GM21515 (cell line): Measurements from ENCODE around the gene MAP1B.

ENCODE experiments used
- ATAC-seq: cut with Tn5 transposase; IDR thresholded peaks from one replicate; pipeline ENCODE4 v1.9.1; 2021; ENCODE audit not compliant: unreplicated experiment

Gene MAP1B

DNA sequence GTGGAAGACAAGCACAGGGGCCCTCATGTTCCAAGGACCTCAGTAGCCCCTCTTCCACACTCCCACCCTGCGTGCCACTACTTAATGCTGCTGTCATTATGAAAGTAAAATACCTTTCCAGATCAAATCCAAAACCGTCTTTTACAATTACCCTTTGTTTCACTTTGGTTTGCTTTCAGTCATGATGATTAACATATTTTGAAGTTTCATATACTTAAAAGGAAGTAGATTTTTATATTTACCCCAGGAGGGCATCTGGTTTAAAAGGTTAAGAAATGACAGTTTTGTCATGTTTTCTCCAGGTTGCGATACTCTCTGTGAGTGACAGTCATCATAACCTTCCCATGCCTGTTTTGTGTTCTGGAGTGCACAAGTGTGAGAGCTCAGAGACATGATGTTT is 13.5 kb upstream of the MAP1B start:
- ATAC-seq, result peak; percentile 68

GRCh38 chr5:72096602-72097188 is 10.6 kb upstream of the MAP1B start:
- no peak for ATAC-seq

DNA sequence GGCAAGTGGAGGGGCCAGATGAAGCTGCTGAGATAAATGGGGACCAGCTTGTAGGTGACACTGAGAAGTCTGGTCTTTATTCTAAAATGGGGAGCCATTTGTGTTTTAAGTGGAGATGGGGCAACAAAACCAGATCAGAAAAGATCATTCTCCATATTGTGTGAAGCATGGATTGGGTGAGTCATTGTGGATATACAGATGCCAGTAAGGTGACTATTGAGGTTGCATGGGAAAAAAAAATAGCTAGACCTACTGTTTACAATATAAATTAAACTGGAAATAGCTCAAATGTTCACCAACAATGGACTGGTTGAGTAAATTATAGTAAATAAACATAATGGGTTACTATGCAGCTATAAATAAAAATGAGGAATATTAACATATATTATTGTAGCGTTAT is 5.4 kb upstream of the MAP1B start:
- no peak for ATAC-seq

DNA sequence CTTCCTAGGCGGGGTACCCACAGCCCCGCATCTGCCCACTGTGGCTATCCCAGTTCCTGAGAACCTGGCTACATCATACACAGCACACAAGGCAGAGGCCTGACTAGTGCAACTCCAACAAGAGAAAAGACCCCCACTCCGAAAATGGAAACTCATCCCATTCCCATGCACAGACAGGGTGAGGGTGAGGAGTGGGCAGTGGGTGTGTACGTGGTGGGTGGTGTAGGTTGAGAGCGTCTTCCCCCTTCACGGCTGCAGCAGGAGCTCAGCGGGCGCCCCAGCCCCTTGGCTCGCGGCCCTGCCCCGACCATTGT is 501 bp upstream of the MAP1B start:
- no peak for ATAC-seq

DNA sequence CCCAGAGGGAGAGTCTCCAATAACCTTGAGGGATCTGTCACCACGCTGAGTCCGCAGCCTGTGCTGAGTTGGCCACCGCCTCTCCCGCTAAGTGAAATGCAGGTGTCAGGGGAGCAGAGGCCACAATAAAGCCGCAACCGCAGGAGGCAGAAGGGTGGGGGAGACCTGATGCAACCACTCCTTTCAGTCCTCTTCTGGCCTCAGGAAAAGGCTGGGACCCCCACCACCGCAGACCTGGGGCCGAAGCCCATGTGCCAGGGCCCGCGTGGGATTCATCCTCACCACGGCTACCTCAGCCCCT is 576 bp downstream of the MAP1B start:
- ATAC-seq, result peak; percentile 50

GRCh38 chr5:72108202-72109061 is 1.2 kb downstream of the MAP1B start:
- peak; percentile 45 for ATAC-seq

- ATAC-seq, result no peak
Measured at GRCh38 chr5:72109062-72109411, 1.8 kb downstream of the MAP1B start.

DNA sequence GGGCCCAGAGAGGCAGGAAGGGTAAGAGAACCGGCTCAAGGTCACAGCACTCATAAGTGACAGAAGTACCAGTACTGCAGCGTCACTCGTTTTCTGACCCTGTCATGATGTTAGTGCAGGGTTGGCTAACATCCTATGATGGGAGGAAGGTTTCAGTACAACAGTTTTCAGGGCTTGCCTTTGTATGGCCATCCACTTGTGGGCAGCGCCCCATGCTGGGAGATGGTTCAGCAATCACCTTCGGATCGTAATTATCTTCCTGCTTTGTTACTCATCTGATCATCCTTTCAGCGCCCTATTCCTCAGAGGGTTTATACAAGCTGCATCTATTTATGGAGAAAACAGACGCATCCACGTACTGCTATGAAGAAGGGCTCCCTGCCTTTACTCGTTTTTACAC is 2.4 kb downstream of the MAP1B start:
- ATAC-seq, result no peak

GRCh38 chr5:72110394-72111013 is 3.2 kb downstream of the MAP1B start:
- no peak for ATAC-seq

DNA sequence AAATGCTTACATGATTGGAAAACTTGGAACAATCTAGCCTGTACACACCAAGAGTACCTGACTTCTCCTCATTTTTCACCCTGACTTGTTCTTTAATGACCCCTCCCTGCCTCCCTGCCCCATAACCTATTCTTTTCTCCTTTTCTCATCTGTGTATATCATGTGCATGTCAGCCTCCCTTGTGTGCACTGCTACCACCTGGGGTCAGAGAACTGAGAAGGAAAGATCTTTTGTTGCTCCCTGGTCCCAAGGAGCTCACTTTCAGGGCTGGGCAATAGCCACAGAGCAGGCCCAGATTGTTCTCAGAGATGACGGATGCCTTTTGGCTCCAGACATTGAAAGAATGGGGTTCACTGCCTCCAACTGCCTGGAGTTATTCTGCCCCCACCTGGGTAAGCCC is 5.1 kb downstream of the MAP1B start:
- ATAC-seq, result no peak

DNA sequence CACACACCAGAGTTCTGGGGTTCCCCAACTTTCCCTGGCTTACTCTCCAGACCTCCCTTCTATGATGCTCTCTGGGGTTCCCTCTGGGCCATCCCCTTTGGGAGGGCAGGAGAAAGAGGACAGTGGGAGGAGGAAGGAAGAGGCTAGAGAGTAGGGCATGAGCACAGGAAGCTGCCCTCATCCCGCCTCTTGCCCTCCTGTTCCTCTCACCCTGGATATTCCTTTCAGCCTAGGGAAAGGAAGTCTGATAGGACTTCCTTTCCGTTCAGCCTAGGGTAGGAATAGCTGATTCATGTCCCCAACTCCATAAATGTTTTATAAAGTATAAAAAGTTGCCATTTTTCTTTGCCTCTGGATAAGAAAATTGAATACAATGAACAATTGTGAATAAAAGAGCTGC is 7.4 kb downstream of the MAP1B start:
- ATAC-seq, result no peak

DNA sequence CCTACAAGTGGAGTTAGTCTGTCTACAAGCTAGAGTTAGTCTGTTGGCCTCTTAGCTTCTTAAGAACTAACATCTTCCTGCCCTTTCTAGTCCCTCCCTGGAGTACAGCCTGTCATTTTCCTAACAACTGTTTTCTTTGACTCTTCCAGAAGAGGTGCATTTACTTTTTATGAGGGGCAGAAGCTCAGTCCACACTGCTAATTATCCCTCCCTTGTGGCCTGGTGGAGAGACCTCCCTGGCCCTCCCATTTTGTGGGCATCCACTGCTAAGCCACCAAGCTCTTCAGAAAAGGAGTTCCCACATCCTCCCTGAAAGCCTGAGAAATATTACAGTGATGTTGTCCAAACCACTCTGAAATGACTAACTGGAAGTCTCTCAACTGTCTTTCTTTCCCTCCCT is 8.0 kb downstream of the MAP1B start:
- no peak for ATAC-seq

DNA sequence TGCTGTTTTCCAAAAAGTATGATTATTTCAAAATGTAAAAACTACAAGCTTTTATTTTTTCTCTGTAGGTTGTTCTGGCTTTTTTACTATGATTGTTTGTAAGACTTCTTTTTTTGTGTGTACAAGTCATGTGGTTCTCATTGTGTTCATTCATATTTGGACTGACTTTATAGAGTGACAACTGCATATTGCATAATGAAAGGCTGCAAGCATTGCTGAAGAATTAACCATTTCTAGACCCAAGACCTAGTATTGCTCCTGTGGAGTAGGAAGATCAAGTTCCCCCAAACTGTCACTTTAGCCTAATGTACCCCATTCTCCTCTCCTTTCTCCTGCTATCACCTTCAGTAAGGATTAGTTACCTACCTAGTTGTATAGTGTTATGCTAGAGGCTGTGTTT is 10.0 kb downstream of the MAP1B start:
- ATAC-seq, result no peak

- no peak for ATAC-seq
Measured at GRCh38 chr5:72121052-72121779, 13.9 kb downstream of the MAP1B start.

DNA sequence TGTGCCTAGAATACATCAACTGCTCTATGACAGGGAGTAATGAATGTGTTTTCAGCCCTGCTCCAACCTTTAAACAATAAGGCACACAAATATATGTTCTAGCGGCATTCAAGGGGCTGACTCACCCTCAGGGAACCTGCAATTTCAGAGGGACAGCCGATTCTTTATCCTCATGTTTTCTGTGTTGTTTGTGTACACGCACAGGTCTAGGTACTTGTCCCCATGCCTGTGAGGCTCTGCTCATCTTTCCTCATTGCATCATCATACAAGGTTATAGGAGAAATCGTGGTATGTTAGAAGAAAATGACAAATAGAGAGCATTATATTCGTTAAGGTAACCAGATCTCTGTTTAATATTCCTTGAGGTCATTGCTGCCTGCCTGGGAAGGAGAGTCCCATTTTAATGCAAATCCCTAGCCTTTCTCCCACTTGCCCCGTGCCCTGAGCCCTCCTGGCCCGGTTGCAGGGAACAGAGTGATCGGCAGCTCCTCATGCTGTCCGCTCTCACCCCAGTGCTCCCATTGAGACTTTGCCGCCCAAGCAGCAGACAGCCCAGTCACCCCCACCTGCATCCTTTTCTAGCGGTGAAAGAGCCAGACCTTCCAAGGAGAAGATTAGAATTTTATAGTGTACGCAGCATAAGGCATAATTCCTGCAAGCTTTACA is 14.6 kb downstream of the MAP1B start:
- ATAC-seq, result no peak

DNA sequence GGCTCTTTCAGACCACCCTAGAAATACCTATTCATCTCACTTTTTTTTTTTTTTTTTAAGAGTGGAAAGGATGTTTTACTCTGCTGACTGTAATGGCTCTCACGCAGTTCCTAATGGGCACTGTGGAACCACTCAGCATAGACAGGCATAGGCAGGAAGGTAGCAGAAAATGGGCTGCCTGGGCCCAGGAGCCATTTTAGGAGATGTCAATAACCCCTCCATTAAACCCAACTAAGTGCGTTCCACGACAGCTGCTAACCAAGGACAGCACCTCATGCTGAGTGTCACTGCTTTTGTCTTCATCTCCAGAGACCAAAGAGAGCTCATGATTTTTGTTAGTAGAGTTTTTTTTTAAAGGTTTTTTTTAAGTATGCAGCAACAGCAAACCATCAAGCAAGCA is 15.3 kb downstream of the MAP1B start:
- ATAC-seq, result no peak

DNA sequence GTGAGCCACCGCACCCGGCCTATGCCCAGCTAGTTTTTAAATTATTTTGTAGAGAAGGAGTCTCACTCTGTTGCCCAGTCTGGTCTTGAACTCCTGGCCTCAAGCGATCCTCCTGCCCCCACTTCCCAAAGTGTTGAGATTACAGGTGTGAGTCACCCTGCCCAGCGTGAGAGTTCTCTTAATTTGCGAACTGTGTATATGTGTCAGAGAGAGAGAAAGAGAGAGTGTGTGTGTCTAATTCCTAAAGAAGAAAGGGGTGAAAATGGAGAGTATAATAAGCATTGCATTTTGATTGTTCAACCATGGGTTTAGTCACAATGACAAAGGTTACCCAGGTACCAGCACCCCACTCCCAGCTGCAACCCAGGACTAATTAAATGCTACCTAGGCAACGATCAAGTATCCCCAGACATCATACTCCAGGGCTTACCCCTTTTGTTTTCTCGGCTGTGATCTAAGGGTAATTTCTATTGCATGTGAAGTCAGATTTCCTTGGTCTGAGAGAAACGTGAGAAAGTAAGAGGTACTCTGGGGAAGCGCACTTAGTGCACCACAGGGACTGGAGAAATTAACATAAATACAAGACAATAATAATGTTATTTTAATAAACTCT is 16.6 kb downstream of the MAP1B start:
- no peak for ATAC-seq

DNA sequence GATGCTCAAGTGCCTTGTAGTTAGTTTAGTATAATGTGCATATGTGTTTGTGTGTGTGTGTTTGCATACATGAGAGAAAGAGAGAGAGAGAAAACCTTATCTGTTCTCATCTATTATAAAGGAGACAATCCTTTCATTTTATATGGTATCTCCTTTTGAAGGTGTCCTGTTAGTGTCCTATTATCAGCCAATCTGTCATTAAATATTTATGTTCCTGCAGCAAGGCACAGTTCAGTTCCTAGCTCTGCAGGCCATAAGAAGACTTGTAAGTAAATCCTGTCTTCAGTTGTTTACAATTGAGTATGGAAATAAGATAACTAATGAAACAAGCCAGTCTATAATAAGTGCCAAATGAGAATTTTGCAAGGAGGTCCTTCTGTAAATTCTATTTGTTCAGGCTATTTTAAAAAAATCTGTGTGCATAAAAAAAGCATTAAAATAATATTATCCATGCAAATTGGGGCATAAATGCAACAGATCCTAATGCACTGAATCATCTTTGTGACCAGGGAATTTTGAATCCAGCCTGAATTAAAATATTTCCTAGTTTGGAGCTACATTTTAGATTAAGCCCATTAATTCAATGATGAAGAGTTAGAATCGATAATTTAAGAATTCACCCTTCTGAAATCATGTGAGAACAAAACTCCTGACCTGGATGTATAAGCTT is 18.1 kb downstream of the MAP1B start:
- ATAC-seq, result no peak

DNA sequence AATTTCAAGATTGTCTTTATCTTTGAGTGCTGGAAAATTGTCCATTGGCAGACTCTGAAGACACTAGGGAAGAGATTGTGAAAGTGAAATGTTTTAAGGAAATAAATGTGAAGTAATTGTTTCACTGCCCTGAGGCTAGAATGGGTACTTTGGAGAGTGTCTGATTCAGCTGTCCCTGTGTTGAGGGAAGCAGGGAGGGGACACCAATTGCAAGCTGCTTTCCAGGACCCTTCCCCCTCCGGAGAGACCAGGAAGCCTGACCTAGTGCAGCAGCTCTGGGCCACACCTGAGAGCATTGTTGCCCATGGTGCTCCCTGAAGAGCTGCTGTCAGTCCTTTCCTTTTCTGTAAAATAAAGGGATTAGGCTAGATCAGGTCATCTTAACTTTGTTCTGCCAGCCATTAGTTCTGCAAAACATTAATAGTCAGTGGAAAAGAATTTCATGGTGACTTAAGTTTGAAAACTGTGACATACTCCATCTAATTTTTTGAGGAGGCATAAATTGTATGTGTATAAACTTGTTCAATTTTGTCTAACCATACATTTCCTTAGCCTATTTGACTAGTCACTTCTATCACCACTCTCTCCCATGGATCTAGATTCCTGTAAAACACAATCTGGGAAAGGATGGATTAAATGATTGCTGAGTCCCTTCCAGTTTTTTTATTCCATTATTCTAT is 18.8 kb downstream of the MAP1B start:
- ATAC-seq, result no peak

- no peak for ATAC-seq
Measured at GRCh38 chr5:72126796-72127195, 19.5 kb downstream of the MAP1B start.
